ENCODE results near the gene DLX2.

GRCh38 chr2:172105471-172106107 lies 2.9 kb upstream of the DLX2 start:
- TF ChIP-seq CTCF (conservative IDR thresholded peaks at IDR 0.05 in 1 of 2, IDR thresholded peaks at IDR 0.05 in 1 of 2; ENCODE audit: extremely low read depth in 1 of 2, insufficient read depth in 1 of 2, low read depth in 1 of 2, low read length in 2 of 2) (no peak), EZH2 (IDR thresholded peaks at IDR 0.05; ENCODE audit: borderline replicate concordance, low read length) (no peak)

Data from mammary epithelial cell (primary cell).